Endothelial cell of umbilical vein (primary cell): ENCODE data around the gene ATP2C2. TPM values are rescaled to one million over a fixed set of nuclear protein-coding genes. Genes with fewer than 3 reads are reported as not detected.

Experiments
- BruUV-seq: library from RNA; stranded (reverse); fragments of 400-500 nt; replicated peaks from 2 replicates; lab custom pipeline; 2021; lab: Mats Ljungman, UMichigan
- CTCF ChIA-PET: fragments of 300-600, 350-600 bp; sonication (Branson Sonifier 250); formaldehyde crosslinking; loops from one replicate; lab custom pipeline; 2021; ENCODE audit warnings: antibody characterized with exemption, inconsistent platforms; lab: Charles Lee
- POLR2A ChIA-PET: fragments of 300-600, 350-600 bp; sonication (Branson Sonifier 250); formaldehyde crosslinking; loops from one replicate; lab custom pipeline; 2021; ENCODE audit warnings: antibody characterized with exemption, inconsistent platforms; lab: Charles Lee
- DNase-seq: peaks from one replicate; pipeline ENCODE4 v3.0.0-alpha.2; 2011; ENCODE audit warnings: low read depth, low spot score
- FAIRE-seq: peaks from 2 replicates; lab custom pipeline; 2011; peaks lifted over from hg19 to GRCh38; lab: Jason Lieb, UNC
- H2AFZ ChIP-seq: 2 replicates; pipeline ENCODE4 v1.6.0; 2012; ENCODE audit warnings: low read depth, low read length, control low read depth, inconsistent platforms
- H3K27ac ChIP-seq: 2 replicates; pipeline ENCODE4 v1.5.1; 2011; ENCODE audit warnings: low read depth, mild to moderate bottlenecking, control low read depth, low read length, moderate library complexity; ENCODE audit not compliant: insufficient read depth
- H3K27me3 ChIP-seq, 2 experiments: 2 replicates each; pipeline versions ENCODE4 v1.6.0 to v1.6.1; 2011; ENCODE audit warnings: low read length in 2 of 2, mixed read lengths in 1 of 2; ENCODE audit not compliant: control insufficient read depth in 2 of 2, insufficient read depth in 2 of 2
- H3K36me3 ChIP-seq, 2 experiments: 2 replicates in 1 of 2; 3 replicates in 1 of 2; pipeline ENCODE4 v1.5.1; 2011; ENCODE audit warnings: low read length in 2 of 2, mild to moderate bottlenecking in 1 of 2, moderate library complexity in 1 of 2; ENCODE audit not compliant: control insufficient read depth in 2 of 2, insufficient read depth in 2 of 2; ENCODE audit errors: extremely low read depth in 1 of 2
- H3K4me1 ChIP-seq: 3 replicates; pipeline ENCODE4 v1.5.1; 2011; ENCODE audit warnings: mild to moderate bottlenecking, low read length; ENCODE audit not compliant: control insufficient read depth, insufficient read depth; ENCODE audit errors: extremely low read depth
- H3K4me2 ChIP-seq: 2 replicates; pipeline ENCODE4 v1.6.1; 2011; ENCODE audit warnings: low read length, control low read depth, mixed read lengths; ENCODE audit not compliant: insufficient read depth
- H3K4me3 ChIP-seq, 3 experiments: fragments of 200-600 bp in 1 of 3; sonication (generic), shearing (Covaris generic) in 1 of 3; replicated peaks in 1 of 3; 2 replicates each; pipeline ENCODE4 v1.5.1; 2011 to 2016; ENCODE audit warnings: control low read depth in 3 of 3, low read length in 3 of 3, mild to moderate bottlenecking in 2 of 3, inconsistent platforms in 1 of 3, low read depth in 1 of 3, moderate library complexity in 1 of 3; ENCODE audit not compliant: insufficient read depth in 1 of 3
- H3K79me2 ChIP-seq: 2 replicates; pipeline ENCODE4 v1.6.0; 2012; ENCODE audit warnings: low read length, inconsistent platforms; ENCODE audit not compliant: control insufficient read depth, insufficient read depth
- H3K9ac ChIP-seq: replicated peaks from 2 replicates; pipeline ENCODE3; 2011; ENCODE audit warnings: low read length, control low read depth; ENCODE audit not compliant: insufficient read depth; ENCODE audit errors: extremely low read depth
- H3K9me1 ChIP-seq: replicated peaks from 3 replicates; pipeline ENCODE4 v1.6.0; 2011; ENCODE audit warnings: mild to moderate bottlenecking, low read length; ENCODE audit not compliant: control insufficient read depth, insufficient read depth; ENCODE audit errors: extremely low read depth
- H3K9me3 ChIP-seq: replicated peaks from 2 replicates; pipeline ENCODE4 v1.5.1; 2012; ENCODE audit warnings: low read length, inconsistent platforms; ENCODE audit not compliant: control insufficient read depth, insufficient read depth
- H4K20me1 ChIP-seq: replicated peaks from 2 replicates; pipeline ENCODE3; 2011; ENCODE audit warnings: mild to moderate bottlenecking, low read length; ENCODE audit not compliant: control insufficient read depth, insufficient read depth; ENCODE audit errors: extremely low read depth
- GATA2 ChIP-seq: IDR thresholded peaks from 2 replicates; pipeline ENCODE4 v1.7.0; 2011; ENCODE audit warnings: low read depth, mild to moderate bottlenecking, moderate library complexity, mixed read lengths, low read length; ENCODE audit not compliant: insufficient read length, insufficient read depth
- JUN ChIP-seq: IDR thresholded peaks from 2 replicates; pipeline ENCODE4 v1.6.1; 2011; ENCODE audit warnings: borderline replicate concordance, low read depth; ENCODE audit not compliant: insufficient read length, insufficient read depth
- MAX ChIP-seq: IDR thresholded peaks from 2 replicates; pipeline ENCODE4 v1.6.1; 2011; ENCODE audit not compliant: insufficient read depth, insufficient read length
- MYC ChIP-seq: IDR thresholded peaks from one replicate; pipeline ENCODE4 v1.6.1; 2011; ENCODE audit warnings: mild to moderate bottlenecking, low read depth, low read length
- dilution Hi-C: fragments of 300-500 bp; cut with MboI; formaldehyde crosslinking; loops from one replicate; pipeline ENCODE4 v1.15.0; 2019; ENCODE audit warnings: low sequenced_read_pairs; ENCODE audit not compliant: extremely low pct_ligation_motif_present
- intact Hi-C: fragments of 100-400 bp; cut with micrococcal nuclease; formaldehyde crosslinking; loops from one replicate; pipeline ENCODE4 v1.10.0; 2022
- polyA plus RNA-seq, 4 experiments: library from polyadenylated mRNA; depleted of rRNA in 3 of 4; stranded (reverse) in 3 of 4; unstranded in 1 of 4; fragments of >200 nt; gene quantifications; 2 replicates each; pipeline versions ENCODE4 v1.2.1 to v1.2.3, GENCODE V29; 2011 to 2012; ENCODE audit warnings: missing spikeins in 1 of 4
- total RNA-seq: library from RNA; stranded (reverse); gene quantifications from 2 replicates; pipeline ENCODE4 v1.2.3, GENCODE V29; 2021
- TF ChIP-seq, protein P1 (sequence below), 2 donors: IDR thresholded peaks; 1 replicate in 1 of 2; 2 replicates in 1 of 2; pipeline ENCODE4 v1.5.1; 2011; ENCODE audit warnings: low read length in 2 of 2, mild to moderate bottlenecking in 2 of 2, moderate library complexity in 2 of 2, control low read depth in 1 of 2, inconsistent platforms in 1 of 2, low read depth in 1 of 2; ENCODE audit not compliant: insufficient read depth in 1 of 2; ENCODE audit errors: extremely low read depth in 1 of 2

Gene ATP2C2
- total and polyA plus RNA-seq, 2 donors (not counting 3 experiments of a cell fraction or from before 2014, with no cell fraction given), result not detected

DNA sequence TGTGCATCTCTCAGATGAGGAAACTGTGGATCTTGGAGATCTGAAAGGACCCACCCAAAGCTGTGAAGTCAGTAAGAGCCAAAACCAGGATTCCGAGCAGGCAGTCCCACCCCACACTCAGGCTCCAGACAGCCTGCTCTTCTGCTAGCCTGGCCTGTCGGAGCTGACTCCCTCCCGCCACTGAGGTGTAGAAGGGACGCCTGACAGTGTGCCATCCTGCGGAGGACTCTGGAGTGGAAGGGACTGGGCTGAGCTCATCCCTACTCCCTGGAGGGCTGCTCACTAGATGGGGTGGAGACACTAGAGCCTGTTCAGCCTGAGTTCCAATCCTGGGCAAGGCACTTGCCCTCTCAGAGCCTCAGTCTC is 37.7 kb upstream of the ATP2C2 start:
- Histone ChIP-seq H3K9ac (no peak overlapping the region), H3K4me2 (no peak overlapping the region), H3K4me3 (no peak overlapping the region), H2AFZ (no peak overlapping the region), H3K27ac (no peak overlapping the region), H3K4me1 (no peaks in the 10 kb centered on the region), H3K9me3 (no peaks in the 10 kb centered on the region), H4K20me1 (no peaks in the 10 kb centered on the region), H3K9me1 (no peaks in the 10 kb centered on the region), H3K36me3 (no peaks in the 10 kb centered on the region), H3K27me3 (no peaks in the 10 kb centered on the region), H3K79me2 (no peaks in the 10 kb centered on the region)
- intact Hi-C loops (no loop called here), dilution Hi-C loops (no loop called here)
- CTCF ChIA-PET, result no interaction called here
- FAIRE-seq, result no peak
- POLR2A ChIA-PET, result no interaction called here
- no peak for DNase-seq
- BruUV-seq, result no TSS peak
- TF ChIP-seq, protein P1, sequence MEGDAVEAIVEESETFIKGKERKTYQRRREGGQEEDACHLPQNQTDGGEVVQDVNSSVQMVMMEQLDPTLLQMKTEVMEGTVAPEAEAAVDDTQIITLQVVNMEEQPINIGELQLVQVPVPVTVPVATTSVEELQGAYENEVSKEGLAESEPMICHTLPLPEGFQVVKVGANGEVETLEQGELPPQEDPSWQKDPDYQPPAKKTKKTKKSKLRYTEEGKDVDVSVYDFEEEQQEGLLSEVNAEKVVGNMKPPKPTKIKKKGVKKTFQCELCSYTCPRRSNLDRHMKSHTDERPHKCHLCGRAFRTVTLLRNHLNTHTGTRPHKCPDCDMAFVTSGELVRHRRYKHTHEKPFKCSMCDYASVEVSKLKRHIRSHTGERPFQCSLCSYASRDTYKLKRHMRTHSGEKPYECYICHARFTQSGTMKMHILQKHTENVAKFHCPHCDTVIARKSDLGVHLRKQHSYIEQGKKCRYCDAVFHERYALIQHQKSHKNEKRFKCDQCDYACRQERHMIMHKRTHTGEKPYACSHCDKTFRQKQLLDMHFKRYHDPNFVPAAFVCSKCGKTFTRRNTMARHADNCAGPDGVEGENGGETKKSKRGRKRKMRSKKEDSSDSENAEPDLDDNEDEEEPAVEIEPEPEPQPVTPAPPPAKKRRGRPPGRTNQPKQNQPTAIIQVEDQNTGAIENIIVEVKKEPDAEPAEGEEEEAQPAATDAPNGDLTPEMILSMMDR (IDR thresholded peaks at IDR 0.05; ENCODE audit: extremely low read depth in 1 of 2, insufficient read depth in 1 of 2, low read depth in 1 of 2, low read length in 2 of 2), result no peak
- TF ChIP-seq MYC (no peak), JUN (no peak), GATA2 (no peak), MAX (no peak)
